ENCODE results near the gene CIB2. TPM values are rescaled to one million over a fixed set of nuclear protein-coding genes. Genes with fewer than 3 reads are reported as not detected.

Gene CIB2
- total RNA-seq: 1.4 and 1.9 TPM in 2 replicates

DNA sequence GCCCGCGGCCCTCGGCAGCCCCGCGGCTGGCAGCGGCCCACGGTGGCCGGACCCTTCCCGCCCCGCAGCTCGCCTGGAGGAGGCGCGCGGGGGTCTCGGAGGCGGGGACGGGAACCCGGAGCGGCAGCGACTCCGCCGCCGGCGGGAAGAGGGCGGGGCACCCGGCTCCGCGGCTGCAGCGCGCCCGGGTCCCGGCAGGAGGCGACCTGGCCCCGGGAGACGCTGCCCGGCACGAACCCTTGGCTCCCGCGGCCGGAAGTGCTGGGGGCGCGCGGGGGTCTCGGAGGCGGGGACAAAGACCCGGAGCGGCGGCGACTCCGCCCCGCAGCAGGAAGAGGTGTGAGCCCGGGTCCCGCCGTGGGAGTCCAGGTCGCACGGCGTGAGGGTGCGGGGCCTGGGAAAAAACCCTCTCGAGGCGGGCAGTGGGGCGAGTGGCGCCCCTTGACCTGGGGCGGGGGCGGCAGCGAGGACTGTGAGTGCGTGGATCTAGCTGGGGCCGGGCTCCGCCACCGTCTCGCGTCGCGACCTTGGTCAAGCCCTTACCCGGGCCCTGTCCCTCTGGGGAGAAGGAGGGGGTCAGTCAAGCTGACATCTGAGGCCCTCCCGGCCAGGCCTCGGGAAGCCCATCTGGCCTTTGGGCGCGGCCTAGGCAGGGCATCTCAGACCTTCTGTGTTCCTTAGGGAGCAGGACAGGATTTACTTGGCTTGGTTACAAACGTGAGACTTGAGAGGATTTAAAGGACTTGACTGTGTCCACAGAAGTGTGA, at the start of gene CIB2:
Gene CIB2, minus strand, starts transcription at position 151 of the 767 bp plus-strand sequence. CDS start 230 bp downstream, outside the sequence.

DNA sequence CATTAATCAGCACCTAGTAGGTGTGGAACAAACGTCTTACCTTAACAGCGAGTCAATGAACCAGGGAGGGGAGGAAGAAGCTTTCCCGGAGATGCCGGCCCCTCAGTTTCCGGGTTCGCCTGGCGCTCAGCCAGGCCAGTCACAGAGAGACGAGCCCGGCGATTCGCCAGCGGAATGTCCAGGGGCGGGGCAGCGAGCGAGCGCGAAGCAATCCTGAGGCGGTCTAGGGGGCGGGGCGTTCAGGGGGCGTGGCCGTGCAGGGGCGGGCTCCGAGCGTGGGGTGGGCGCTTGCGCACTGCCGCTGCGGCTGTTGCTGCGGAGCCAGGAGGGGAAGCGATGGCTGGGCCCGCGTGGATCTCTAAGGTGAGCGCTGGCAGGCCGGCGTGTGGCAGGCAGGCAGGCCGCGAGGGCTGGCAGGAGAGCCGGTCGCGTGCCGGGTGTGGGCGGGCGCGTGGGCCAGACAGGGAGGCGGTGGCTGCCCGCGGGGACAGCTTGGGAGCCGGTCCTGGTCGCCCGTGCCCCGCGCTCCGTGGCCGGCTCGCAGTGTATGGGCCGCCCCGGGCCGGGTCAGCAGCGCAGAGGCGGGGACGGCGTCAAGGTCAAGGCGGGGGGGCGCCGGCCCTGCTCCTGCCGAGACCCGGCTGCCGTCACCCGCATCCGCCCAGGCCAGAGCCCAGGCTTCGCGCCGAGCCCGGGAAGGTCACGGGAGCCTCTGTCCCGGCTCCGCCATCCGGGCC, 18.0 kb upstream of the CIB2 start, which contains the start of gene IDH3A:
Gene IDH3A, plus strand, starts transcription at position 295 of the 737 bp plus-strand sequence. Its CDS starts 42 bp downstream, at position 337.

GRCh38 chr15:78092261-78093041, 38.8 kb downstream of the CIB2 start, which contains the start of gene SH2D7:
Gene SH2D7 (plus strand): TSS chr15:78092561. CDS start chr15:78092585, 24 bp downstream.

GRCh38 chr15:78077053-78077870, 54.0 kb downstream of the CIB2 start, which contains the start of gene TBC1D2B:
Gene TBC1D2B (minus strand): TSS chr15:78077711. CDS start chr15:78077652, 59 bp downstream.

Small RNA genes lying within 50 kb of the gene (small RNA-seq; reads per million reads assigned to genes)
- gene RF00092: not detected

Other genes starting within 250 kb of the CIB2 start
- 27.3 and 36.8 TPM in 2 replicates for gene TBC1D2B, start 53.7 kb downstream of the CIB2 start, total RNA-seq
- under 0.01 TPM in 1 of 2 replicates, not detected in the other for gene SH2D7, start 38.9 kb downstream of the CIB2 start, total RNA-seq
- 68.5 and 80.3 TPM in 2 replicates for gene IDH3A, start 17.9 kb upstream of the CIB2 start, total RNA-seq
- 0.29 TPM in 1 of 2 replicates, not detected in the other for gene ACSBG1, start 103.1 kb upstream of the CIB2 start, total RNA-seq
- 7.2 and 10.6 TPM in 2 replicates for gene DNAJA4, start 133.1 kb upstream of the CIB2 start, total RNA-seq
- gene SKIC8, start 168.2 kb upstream of the CIB2 start, total RNA-seq: 73.8 and 75.7 TPM in 2 replicates
- not detected in 2 replicates for gene CRABP1, start 208.9 kb upstream of the CIB2 start, total RNA-seq